Keratinocyte (primary cell): Measurements from ENCODE around the gene LAMB4. TPM values are rescaled to one million over a fixed set of nuclear protein-coding genes. Genes with fewer than 3 reads are reported as not detected.

Source experiments
- DNase-seq: peaks from one replicate; pipeline ENCODE4 v3.0.0-alpha.2; 2011; ENCODE audit warnings: low read depth, missing footprints, low spot score
- FAIRE-seq: peaks from 2 replicates; lab custom pipeline; 2011; peaks lifted over from hg19 to GRCh38; lab: Jason Lieb, UNC
- H2AFZ ChIP-seq: 2 replicates; pipeline ENCODE4 v1.6.0; 2012; ENCODE audit warnings: low read length, control low read depth, inconsistent platforms; ENCODE audit not compliant: control insufficient read depth
- H3K27ac ChIP-seq: 2 replicates; pipeline ENCODE4 v1.5.1; 2011; ENCODE audit warnings: low read length; ENCODE audit not compliant: control insufficient read depth, insufficient read depth
- H3K27me3 ChIP-seq: 3 replicates; pipeline ENCODE4 v1.6.0; 2011; ENCODE audit warnings: low read length; ENCODE audit not compliant: control insufficient read depth, insufficient read depth; ENCODE audit errors: extremely low read depth
- H3K36me3 ChIP-seq, 2 experiments: 2 replicates in 1 of 2; 3 replicates in 1 of 2; pipeline ENCODE4 v1.5.1; 2011; ENCODE audit warnings: low read length in 2 of 2, mild to moderate bottlenecking in 1 of 2; ENCODE audit not compliant: control insufficient read depth in 2 of 2, insufficient read depth in 2 of 2; ENCODE audit errors: extremely low read depth in 1 of 2
- H3K4me1 ChIP-seq: 3 replicates; pipeline ENCODE4 v1.5.1; 2011; ENCODE audit warnings: low read length; ENCODE audit not compliant: control insufficient read depth, insufficient read depth; ENCODE audit errors: extremely low read depth
- H3K4me2 ChIP-seq: 3 replicates; pipeline ENCODE4 v1.6.0; 2011; ENCODE audit warnings: low read depth, low read length; ENCODE audit not compliant: control insufficient read depth, insufficient read depth; ENCODE audit errors: extremely low read depth
- H3K4me3 ChIP-seq, 3 experiments: fragments of 200-600 bp in 1 of 3; sonication (generic) in 1 of 3; 2 replicates in 2 of 3; 3 replicates in 1 of 3; pipeline ENCODE4 v1.5.1; 2011 to 2016; ENCODE audit warnings: low read length in 3 of 3, mild to moderate bottlenecking in 3 of 3, control low read depth in 2 of 3, inconsistent platforms in 1 of 3, low read depth in 1 of 3, mixed read lengths in 1 of 3, mixed run types in 1 of 3, moderate library complexity in 1 of 3; ENCODE audit not compliant: control insufficient read depth in 2 of 3, insufficient read depth in 2 of 3; ENCODE audit errors: extremely low read depth in 1 of 3
- H3K79me2 ChIP-seq: 2 replicates; pipeline ENCODE4 v1.6.0; 2012; ENCODE audit warnings: low read length; ENCODE audit not compliant: control insufficient read depth, insufficient read depth
- H3K9ac ChIP-seq: 3 replicates; pipeline ENCODE4 v1.6.0; 2011; ENCODE audit warnings: low read length; ENCODE audit not compliant: control insufficient read depth, insufficient read depth; ENCODE audit errors: extremely low read depth
- H3K9me1 ChIP-seq: 3 replicates; pipeline ENCODE4 v1.6.0; 2011; ENCODE audit warnings: low read length; ENCODE audit not compliant: control insufficient read depth, insufficient read depth; ENCODE audit errors: extremely low read depth
- H3K9me3 ChIP-seq: 2 replicates; pipeline ENCODE4 v1.5.1; 2012; ENCODE audit warnings: low read depth, low read length; ENCODE audit not compliant: control insufficient read depth
- H4K20me1 ChIP-seq: 3 replicates; pipeline ENCODE4 v1.6.0; 2011; ENCODE audit warnings: low read length; ENCODE audit not compliant: control insufficient read depth, insufficient read depth; ENCODE audit errors: extremely low read depth
- EZH2 ChIP-seq: IDR thresholded peaks from one replicate; pipeline ENCODE4 v1.6.1; 2012; ENCODE audit warnings: inconsistent platforms, mild to moderate bottlenecking, low read length, moderate library complexity
- dilution Hi-C: fragments of 300-500 bp; cut with MboI; formaldehyde crosslinking; loops from one replicate; pipeline ENCODE4 v1.7.0; 2020; ENCODE audit warnings: low sequenced_read_pairs; ENCODE audit not compliant: extremely low pct_ligation_motif_present
- polyA plus RNA-seq, 5 experiments: library from polyadenylated mRNA; depleted of rRNA in 3 of 5; stranded (reverse) in 3 of 5; stranded (forward) in 1 of 5; unstranded in 1 of 5; fragments of >200 nt; gene quantifications; 1 replicate in 1 of 5; 2 replicates in 3 of 5; 3 replicates in 1 of 5; pipeline versions ENCODE4 v1.2.1 to v1.2.3, GENCODE V29; 2011 to 2012; ENCODE audit warnings: missing spikeins in 2 of 5, low read depth in 1 of 5, low replicate concordance in 1 of 5
- TF ChIP-seq, protein P1 (sequence below), 3 experiments: IDR thresholded peaks in 1 of 3; conservative IDR thresholded peaks in 1 of 3; optimal IDR thresholded peaks in 1 of 3; 2 replicates in 2 of 3; 3 replicates in 1 of 3; pipeline versions ENCODE3 to v1.5.1; 2011; ENCODE audit warnings: low read length in 3 of 3, mild to moderate bottlenecking in 3 of 3, moderate library complexity in 2 of 3, control low read depth in 1 of 3, inconsistent platforms in 1 of 3; ENCODE audit not compliant: insufficient read depth in 2 of 3; ENCODE audit errors: extremely low read depth in 1 of 3

The LAMB4 gene
- polyA plus RNA-seq, 1 donor (not counting 4 experiments of a cell fraction or from before 2014, with no cell fraction given): 3.7 TPM

DNA sequence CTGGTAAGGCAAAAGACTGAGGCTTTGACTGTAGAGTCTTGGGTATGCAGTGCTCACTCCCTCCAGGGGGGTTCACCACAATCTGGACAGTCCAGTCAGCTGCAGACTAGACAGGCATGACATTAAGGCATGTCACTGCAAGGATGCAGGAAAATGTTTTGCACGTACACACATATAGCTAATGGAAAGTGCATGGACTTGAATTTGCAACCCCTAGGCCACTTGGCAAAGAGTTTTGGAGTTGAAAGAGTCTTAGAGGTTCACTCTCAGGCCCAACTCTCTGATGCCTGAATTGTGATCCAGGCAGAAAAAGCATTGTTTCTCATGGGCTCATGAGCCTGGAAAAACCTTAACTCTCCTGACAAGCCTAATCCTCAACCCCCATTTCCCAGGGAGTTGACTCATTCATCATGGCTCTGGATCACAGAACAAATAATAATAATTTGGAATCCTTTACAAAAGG, 51.9 kb downstream of the LAMB4 start:
- dilution Hi-C loops: no loop called here
- Histone ChIP-seq H3K4me2 (no peak overlapping the region), H3K9ac (no peak overlapping the region), H3K27me3 (no peaks in the 10 kb centered on the region), H3K79me2 (no peaks in the 10 kb centered on the region), H3K27ac (no peak overlapping the region), H3K4me3 (no peak overlapping the region), H3K9me3 (peaks cover 2% of the 10 kb centered on the region), H3K9me1 (no peaks in the 10 kb centered on the region), H3K36me3 (no peaks in the 10 kb centered on the region), H2AFZ (no peak overlapping the region), H4K20me1 (no peaks in the 10 kb centered on the region), H3K4me1 (peaks cover 12% of the 10 kb centered on the region)
- TF ChIP-seq, protein P1, sequence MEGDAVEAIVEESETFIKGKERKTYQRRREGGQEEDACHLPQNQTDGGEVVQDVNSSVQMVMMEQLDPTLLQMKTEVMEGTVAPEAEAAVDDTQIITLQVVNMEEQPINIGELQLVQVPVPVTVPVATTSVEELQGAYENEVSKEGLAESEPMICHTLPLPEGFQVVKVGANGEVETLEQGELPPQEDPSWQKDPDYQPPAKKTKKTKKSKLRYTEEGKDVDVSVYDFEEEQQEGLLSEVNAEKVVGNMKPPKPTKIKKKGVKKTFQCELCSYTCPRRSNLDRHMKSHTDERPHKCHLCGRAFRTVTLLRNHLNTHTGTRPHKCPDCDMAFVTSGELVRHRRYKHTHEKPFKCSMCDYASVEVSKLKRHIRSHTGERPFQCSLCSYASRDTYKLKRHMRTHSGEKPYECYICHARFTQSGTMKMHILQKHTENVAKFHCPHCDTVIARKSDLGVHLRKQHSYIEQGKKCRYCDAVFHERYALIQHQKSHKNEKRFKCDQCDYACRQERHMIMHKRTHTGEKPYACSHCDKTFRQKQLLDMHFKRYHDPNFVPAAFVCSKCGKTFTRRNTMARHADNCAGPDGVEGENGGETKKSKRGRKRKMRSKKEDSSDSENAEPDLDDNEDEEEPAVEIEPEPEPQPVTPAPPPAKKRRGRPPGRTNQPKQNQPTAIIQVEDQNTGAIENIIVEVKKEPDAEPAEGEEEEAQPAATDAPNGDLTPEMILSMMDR (optimal IDR thresholded peaks at IDR 0.05 in 1 of 3, IDR thresholded peaks at IDR 0.05 in 1 of 3, conservative IDR thresholded peaks at IDR 0.05 in 1 of 3; ENCODE audit: extremely low read depth in 1 of 3, insufficient read depth in 2 of 3, low read length in 3 of 3): no peak
- no peak for TF ChIP-seq EZH2
- no peak for DNase-seq
- FAIRE-seq: no peak

DNA sequence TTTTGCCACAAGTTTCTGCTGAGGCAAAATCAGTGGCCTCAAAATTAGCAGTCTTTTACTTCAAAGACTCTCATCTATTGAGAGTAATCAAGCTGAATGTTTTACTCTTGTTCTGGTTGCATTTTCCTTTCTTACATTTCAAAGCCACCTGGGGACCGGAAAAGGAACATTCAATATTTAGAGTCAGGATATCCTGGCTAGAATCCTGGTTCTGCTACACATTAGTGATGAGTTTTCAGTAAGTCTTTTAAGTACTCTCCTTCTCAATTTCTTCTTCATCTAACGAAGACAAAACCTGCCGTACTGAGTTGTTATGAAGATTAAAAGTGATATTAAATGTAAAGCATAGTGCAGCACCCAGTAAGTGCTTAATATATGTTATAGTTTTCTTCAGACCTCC, 52.5 kb downstream of the LAMB4 start:
- DNase-seq: no peak
- H3K4me2 ChIP-seq: no peak overlapping the region
- no peak overlapping the region for H3K9ac ChIP-seq

More for the DNA sequence above, 52.5 kb downstream of the LAMB4 start:
- H3K4me1 ChIP-seq: peaks cover 12% of the 10 kb centered on the region
- no peaks in the 10 kb centered on the region for H3K9me1 ChIP-seq
- no peaks in the 10 kb centered on the region for H3K27me3 ChIP-seq
- no peak for FAIRE-seq
- H3K36me3 ChIP-seq: no peaks in the 10 kb centered on the region
- dilution Hi-C loops: no loop called here
- H3K9me3 ChIP-seq: peaks cover 2% of the 10 kb centered on the region
- no peak overlapping the region for H2AFZ ChIP-seq
- no peaks in the 10 kb centered on the region for H4K20me1 ChIP-seq
- no peaks in the 10 kb centered on the region for H3K79me2 ChIP-seq
- H3K4me3 ChIP-seq: no peak overlapping the region
- TF ChIP-seq EZH2: no peak
- TF ChIP-seq, protein P1 (optimal IDR thresholded peaks at IDR 0.05 in 1 of 3, IDR thresholded peaks at IDR 0.05 in 1 of 3, conservative IDR thresholded peaks at IDR 0.05 in 1 of 3; ENCODE audit: extremely low read depth in 1 of 3, insufficient read depth in 2 of 3, low read length in 3 of 3): no peak
- no peak overlapping the region for H3K27ac ChIP-seq
